CD4-positive, alpha-beta T cell treated with Interleukin-2 at 100 ng/mL for 4 hours (primary cell): ENCODE results near the gene NPR1.
"Not testable (repeated sequence)": the region's sequence is repeated elsewhere in the genome, so short reads cannot be mapped to it uniquely, and the experiment has no call there.

ENCODE experiments used
- DNase-seq: peaks from one replicate; pipeline ENCODE4 v3.0.0-alpha.2; 2020; ENCODE audit warnings: low spot score

The NPR1 gene

GRCh38 chr1:153649863-153650235 is 28.6 kb upstream of the NPR1 start:
- DNase-seq: no peak

GRCh38 chr1:153651771-153652170 is 26.7 kb upstream of the NPR1 start:
- no peak for DNase-seq

DNA sequence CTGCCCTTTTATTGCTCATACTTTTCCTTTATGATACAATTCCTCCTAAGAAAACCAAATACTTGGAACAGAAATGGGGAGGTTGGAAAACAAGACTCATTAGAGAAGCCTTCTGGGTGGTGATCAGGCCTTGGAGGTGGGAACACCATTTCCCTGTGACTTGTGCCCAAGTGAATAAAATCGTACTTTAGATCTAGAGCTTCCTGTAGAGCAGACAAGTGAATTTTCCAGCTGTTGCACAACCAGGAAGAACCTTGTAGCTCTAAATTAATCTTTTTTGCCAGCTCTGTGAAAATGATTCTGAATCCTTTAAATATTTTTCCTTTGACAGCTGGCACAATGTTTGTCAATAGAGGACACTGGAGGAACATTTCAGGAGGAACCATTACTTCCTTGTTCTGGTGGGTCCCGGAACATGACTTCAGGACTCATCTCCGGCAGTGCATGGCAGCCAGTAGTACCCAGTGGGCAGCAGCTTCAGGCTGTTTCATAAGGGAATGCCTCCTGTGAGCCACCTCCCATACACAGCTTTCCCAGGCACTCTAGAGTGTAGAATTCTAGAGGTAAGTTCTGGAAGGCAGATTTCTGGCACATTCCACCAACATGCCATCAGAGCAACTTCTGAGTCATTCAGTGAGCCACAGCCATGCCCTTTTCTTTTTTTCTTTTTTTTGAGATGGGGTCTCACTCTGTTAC is 25.5 kb upstream of the NPR1 start:
- DNase-seq: no peak

DNA sequence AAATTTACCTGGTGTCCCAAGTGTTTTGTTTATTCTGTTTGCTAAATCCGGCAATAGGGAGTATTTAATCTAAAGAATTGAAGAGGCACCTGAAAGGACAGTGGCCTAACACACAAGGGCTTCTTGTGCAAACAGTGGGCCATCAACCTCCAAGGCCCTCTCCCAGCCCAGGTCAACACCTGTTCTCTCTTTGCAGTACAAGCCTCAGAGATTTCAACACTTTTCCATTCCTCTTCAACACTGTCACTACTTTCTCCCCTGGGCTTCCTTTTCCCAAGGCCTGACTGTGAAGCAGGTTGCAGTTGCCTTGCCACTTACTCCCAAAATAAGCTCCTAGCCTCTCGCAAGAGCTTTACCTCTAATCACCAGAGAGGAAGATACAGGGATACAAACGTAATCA is 23.2 kb upstream of the NPR1 start:
- DNase-seq: no peak

GRCh38 chr1:153658400-153659174 is 19.9 kb upstream of the NPR1 start, which contains the start of gene SNAPIN:
Gene SNAPIN (plus strand): TSS chr1:153658703. CDS start chr1:153658744, 41 bp downstream.
- DNase-seq: peak; percentile 90

GRCh38 chr1:153659175-153659534 is 19.3 kb upstream of the NPR1 start:
- DNase-seq: no peak

DNA sequence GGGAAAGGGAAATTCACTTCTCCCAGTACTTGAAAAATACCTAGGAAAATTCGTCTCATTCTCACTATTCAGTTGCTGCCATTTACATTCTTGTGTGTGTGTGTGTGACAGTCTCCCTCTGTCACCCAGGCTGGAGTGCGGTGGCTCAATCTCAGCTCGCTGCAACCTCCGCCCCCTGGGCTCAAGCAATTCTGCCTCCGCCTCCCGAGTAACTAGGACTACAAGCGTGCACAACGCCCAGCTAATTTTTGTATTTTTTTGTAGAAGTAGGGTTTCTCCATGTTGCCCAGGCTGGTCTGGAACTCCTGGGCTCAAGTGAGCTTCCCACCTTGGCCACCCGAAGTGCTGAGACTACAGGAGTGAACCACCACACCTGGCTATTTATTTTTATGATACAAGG is 18.8 kb upstream of the NPR1 start:
- no peak for DNase-seq

DNA sequence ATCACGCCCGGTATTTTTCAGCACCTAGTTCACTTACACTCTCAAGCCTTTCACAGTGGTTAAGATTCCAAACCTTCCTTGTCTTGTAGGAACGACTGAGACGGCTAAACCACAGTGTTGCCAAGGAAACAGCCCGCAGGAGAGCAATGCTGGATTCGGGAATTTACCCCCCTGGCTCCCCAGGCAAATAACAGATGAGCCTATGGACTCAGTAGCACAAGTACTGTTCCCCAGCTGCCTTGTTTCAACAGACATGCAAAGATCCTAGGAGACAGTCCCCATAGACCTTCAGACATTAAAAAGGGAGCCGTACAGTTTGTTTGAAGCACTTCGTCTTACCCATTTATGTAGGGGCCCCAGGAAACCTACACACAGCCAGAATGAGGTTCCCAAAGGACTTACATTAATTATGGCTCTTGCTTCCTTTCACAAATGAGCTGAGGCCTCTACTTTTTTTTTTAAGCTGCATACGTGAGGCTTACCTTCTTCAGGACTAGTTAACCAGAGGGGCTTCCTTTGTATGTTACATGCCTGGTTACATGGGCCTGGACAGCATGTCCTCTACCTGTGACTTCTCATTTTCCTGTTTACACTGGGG is 17.3 kb upstream of the NPR1 start:
- DNase-seq: no peak

DNA sequence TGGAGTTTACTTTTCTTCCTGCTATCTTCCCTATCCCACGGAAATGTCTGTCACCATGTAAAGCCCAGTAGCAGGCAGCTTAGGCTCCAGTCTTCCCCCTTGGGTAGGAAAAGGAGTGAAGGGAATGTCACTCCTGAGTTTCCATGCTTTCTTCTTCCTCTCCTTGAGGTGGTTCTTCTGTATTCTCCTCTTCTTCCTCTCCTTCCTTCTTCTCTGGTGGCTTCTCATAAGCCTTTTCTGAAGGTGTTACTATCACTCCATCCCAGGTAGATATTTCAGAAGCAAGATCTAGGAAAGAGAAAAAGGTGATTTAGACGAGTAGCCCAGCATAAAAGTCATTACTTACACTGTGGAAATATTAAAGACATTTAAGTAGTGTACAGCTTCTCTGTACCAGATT is 16.2 kb upstream of the NPR1 start:
- no peak for DNase-seq

DNA sequence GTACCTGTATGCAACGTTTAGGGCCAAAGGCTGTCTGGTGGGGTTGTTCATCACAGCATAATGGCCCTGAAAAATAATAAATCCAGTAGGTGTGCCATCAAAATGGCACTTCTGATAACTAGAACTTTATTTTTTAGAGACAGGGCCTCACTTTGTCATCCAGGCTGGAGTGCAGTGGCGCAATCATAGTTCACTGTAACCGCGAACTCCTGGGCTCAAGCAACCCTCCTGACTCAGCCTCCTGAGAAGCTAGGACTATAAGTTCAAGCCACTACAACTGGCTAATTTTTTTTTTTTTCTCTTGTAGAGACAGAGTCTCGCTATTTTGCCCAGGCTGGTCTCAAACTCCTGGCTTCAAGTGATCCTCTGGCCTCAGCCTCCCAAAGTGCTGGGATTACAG is 15.3 kb upstream of the NPR1 start:
- no peak for DNase-seq

- DNase-seq: no peak
These were observed 11.0 kb upstream of the NPR1 start for GRCh38 chr1:153667439-153667838.

GRCh38 chr1:153668672-153669071 is 9.8 kb upstream of the NPR1 start:
- not testable (repeated sequence) for DNase-seq

GRCh38 chr1:153669606-153670005 is 8.9 kb upstream of the NPR1 start:
- DNase-seq: no peak

DNA sequence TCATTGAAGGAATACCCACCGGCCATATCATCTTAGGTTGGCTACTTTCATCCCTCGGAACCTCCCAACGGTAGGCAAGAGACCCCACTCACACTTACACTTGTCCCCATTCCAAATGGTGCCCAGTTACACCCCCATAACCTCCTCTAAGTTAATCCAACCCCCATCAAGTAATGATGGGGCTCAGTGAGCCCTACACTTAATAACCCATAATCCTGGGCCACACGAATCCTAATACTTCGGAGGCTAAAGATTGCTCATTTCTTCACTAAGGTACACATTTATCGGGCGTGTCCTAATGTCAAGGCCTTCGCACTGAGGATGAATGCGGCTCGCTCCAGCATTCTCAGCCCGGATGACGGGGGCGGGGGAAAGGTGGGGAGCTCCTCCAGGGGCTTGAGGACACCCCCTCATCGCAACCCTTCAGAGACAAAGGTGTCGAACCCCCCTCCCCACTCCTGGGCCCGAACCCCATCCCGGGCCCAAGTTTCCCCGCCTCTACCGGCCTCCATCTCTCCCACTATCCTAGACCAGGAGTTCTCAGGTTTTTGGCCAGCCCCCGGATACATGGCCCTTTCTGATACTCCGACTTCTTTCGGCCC is 8.1 kb upstream of the NPR1 start:
- no peak for DNase-seq

GRCh38 chr1:153670859-153671627 is 7.4 kb upstream of the NPR1 start, which contains the start of gene ILF2:
Gene ILF2 (minus strand): TSS chr1:153670993. CDS start chr1:153670922, 71 bp downstream.
- DNase-seq: peak; percentile 99

- peak; percentile 47 for DNase-seq
These were observed 6.7 kb upstream of the NPR1 start for GRCh38 chr1:153671628-153672353.

DNA sequence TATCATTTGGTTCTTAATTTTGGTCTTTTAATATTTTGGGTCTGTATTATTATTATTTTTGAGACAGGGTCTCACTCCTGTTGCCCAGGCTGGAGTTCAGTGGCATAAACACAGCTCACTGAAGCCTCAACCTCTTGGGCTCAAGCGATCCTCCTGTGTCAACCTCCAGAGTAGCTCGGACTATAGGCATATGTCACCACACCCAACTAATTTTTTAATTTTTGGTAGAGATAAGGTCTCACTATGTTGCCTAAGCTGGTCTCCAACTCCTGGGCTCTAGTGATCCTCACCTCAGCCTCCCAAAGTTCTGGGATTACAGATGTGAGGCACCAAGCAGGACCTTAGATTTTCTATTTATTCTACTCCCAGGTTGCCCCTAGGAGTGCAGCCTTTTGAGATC is 5.0 kb upstream of the NPR1 start:
- no peak for DNase-seq

DNA sequence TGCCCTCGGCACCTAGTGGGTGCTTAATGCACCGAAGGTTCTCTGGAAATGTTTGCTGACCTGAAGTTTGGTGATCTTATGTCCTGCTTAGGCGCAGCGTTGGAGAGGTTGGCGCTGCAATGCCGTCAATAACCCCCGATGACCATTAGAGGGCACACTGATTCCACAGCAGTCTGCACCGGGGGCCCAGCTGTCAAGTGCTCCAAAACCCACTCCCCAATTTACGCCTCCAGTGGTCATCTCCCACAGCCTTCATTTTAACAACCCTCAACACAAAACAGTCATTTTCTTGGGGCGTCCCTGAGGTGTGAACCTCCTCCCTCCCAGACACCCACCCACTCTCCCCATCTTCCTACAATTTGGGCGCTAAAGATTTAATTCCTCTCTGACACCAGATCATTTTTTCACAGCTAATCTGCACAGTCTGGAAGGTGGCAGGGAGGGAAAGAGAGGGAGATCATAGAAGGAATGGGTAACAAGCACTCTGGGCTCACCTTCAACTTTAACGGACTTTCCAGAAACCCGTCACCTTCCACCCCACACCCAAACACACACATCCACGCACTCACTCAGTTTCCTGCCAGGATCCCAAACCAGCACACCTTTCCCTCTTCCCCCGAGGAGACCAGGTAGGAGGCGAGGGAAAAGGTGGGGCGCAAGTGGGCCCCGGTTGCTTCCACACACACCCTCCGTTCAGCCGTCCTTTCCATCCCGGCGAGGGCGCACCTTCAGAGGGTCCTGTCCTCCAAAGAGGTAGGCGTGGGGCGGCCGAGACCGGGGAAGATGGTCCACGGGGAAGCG is 570 bp upstream of the NPR1 start:
- DNase-seq: peak; percentile 51

DNA sequence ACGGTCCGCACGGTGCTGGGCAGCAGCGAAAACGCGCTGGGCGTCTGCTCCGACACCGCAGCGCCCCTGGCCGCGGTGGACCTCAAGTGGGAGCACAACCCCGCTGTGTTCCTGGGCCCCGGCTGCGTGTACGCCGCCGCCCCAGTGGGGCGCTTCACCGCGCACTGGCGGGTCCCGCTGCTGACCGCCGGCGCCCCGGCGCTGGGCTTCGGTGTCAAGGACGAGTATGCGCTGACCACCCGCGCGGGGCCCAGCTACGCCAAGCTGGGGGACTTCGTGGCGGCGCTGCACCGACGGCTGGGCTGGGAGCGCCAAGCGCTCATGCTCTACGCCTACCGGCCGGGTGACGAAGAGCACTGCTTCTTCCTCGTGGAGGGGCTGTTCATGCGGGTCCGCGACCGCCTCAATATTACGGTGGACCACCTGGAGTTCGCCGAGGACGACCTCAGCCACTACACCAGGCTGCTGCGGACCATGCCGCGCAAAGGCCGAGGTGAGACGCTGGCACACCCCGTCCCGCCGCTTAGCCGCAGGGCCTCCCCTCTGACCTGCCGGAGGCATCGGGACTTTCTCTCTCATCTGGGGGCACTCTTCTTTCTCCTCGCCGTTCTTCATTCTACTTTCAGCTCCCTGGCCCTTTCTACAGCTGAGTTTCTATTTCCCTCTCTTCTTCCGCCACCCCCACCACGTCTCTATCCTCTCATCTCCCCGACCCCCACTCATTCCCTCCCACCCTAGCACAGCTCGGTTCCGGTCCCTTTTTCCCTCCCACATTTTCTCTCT is 1.0 kb downstream of the NPR1 start:
- DNase-seq: no peak

GRCh38 chr1:153680120-153680403 is 1.6 kb downstream of the NPR1 start:
- DNase-seq: no peak
